K562 (cell line): ENCODE data around the gene RIPOR2.

Source experiments
- CREB1 ChIP-seq, 2 experiments: sonication (generic) in 1 of 2; formaldehyde crosslinking in 1 of 2; IDR thresholded peaks; 2 replicates each; pipeline versions ENCODE4 v1.6.1 to v1.8.0; 2012 to 2022; ENCODE audit warnings: inconsistent platforms in 1 of 2, mild to moderate bottlenecking in 1 of 2, missing genetic modification reagents in 1 of 2, moderate library complexity in 1 of 2
- EP300 ChIP-seq: IDR thresholded peaks from 2 replicates; pipeline ENCODE4 v1.6.1; 2012; ENCODE audit warnings: low read length, improper control_type of control experiment
- MBD2 ChIP-seq: sonication (generic); IDR thresholded peaks from 2 replicates; pipeline ENCODE4 v1.6.1; 2016; ENCODE audit warnings: low read depth, borderline replicate concordance
- MCM5 ChIP-seq: fragments of 450-650 bp; IDR thresholded peaks from 2 replicates; pipeline ENCODE4 v1.6.1; 2016; ENCODE audit warnings: low read depth
- SIRT6 ChIP-seq: IDR thresholded peaks from one replicate; pipeline ENCODE4 v1.6.1; 2012; ENCODE audit warnings: low read depth, mild to moderate bottlenecking, control low read depth, inconsistent platforms, low read length, moderate library complexity
- SMC3 ChIP-seq: conservative IDR thresholded peaks from 2 replicates; pipeline ENCODE4 v1.6.1; 2011; ENCODE audit warnings: low read depth, low read length, improper control_type of control experiment; ENCODE audit not compliant: insufficient read depth
- SRF ChIP-seq, 2 experiments: fragments of 250-450, 450-650 bp in 1 of 2; sonication (Bioruptor Pico) in 1 of 2; sonication (generic) in 1 of 2; formaldehyde crosslinking; IDR thresholded peaks; 2 replicates each; pipeline versions ENCODE4 v1.5.0 to v1.5.1; 2020 to 2022; ENCODE audit warnings: mild to moderate bottlenecking in 1 of 2, missing genetic modification reagents in 1 of 2
- ZNF589 ChIP-seq: fragments of 200-800 bp; sonication (Bioruptor generic); IDR thresholded peaks from 2 replicates; pipeline ENCODE4 v1.6.1; 2016; ENCODE audit warnings: low read depth, missing genetic modification characterization, missing compliant biosample characterization
- TF ChIP-seq, protein P1 (sequence below), 3 experiments: IDR thresholded peaks in 2 of 3; conservative IDR thresholded peaks in 1 of 3; 2 replicates each; pipeline ENCODE4 v1.5.1; 2011 to 2012; ENCODE audit warnings: low read length in 3 of 3, mild to moderate bottlenecking in 3 of 3, control low read depth in 2 of 3, improper control_type of control experiment in 1 of 3, inconsistent platforms in 1 of 3, low read depth in 1 of 3, mixed read lengths in 1 of 3, moderate library complexity in 1 of 3; ENCODE audit not compliant: insufficient read depth in 2 of 3
- TF ChIP-seq, protein P2 (sequence below): IDR thresholded peaks from 2 replicates; pipeline ENCODE4 v1.6.1; 2016; ENCODE audit warnings: missing genetic modification characterization, missing compliant biosample characterization
- TF ChIP-seq, protein P3 (sequence below): sonication (generic); formaldehyde crosslinking; IDR thresholded peaks from 2 replicates; pipeline ENCODE4 v1.8.0; 2023; ENCODE audit warnings: missing genetic modification reagents, mild to moderate bottlenecking, borderline replicate concordance
- TF ChIP-seq, protein P4 (sequence below): sonication (generic); formaldehyde crosslinking; IDR thresholded peaks from 2 replicates; pipeline ENCODE4 v1.9.0; 2022; ENCODE audit warnings: mild to moderate bottlenecking, missing genetic modification reagents

DNA sequence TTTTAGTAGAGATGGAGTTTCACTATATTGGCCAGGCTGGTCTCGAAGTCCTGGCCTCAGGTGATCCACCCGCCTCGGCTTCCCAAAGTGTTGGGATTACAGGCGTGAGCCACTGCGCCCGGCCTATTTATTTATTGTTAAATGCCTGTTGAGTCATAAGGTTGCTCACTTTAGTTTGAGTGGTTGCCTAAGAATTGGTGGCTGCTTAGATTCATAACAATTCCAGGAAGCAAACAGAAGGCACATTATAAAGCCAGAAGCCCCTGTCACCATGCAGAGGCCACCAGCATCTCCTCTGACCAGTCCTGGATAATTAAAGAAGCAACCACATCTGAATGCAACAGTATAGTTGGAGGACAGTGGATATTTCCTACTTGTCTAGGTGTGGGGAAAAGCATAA is 113.1 kb downstream of the RIPOR2 start:
- TF ChIP-seq, protein P1, sequence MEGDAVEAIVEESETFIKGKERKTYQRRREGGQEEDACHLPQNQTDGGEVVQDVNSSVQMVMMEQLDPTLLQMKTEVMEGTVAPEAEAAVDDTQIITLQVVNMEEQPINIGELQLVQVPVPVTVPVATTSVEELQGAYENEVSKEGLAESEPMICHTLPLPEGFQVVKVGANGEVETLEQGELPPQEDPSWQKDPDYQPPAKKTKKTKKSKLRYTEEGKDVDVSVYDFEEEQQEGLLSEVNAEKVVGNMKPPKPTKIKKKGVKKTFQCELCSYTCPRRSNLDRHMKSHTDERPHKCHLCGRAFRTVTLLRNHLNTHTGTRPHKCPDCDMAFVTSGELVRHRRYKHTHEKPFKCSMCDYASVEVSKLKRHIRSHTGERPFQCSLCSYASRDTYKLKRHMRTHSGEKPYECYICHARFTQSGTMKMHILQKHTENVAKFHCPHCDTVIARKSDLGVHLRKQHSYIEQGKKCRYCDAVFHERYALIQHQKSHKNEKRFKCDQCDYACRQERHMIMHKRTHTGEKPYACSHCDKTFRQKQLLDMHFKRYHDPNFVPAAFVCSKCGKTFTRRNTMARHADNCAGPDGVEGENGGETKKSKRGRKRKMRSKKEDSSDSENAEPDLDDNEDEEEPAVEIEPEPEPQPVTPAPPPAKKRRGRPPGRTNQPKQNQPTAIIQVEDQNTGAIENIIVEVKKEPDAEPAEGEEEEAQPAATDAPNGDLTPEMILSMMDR (IDR thresholded peaks at IDR 0.05 in 2 of 3, conservative IDR thresholded peaks at IDR 0.05 in 1 of 3; ENCODE audit: insufficient read depth in 2 of 3, low read depth in 1 of 3, low read length in 3 of 3): no peak
- no peak for TF ChIP-seq SIRT6
- TF ChIP-seq, protein P2, sequence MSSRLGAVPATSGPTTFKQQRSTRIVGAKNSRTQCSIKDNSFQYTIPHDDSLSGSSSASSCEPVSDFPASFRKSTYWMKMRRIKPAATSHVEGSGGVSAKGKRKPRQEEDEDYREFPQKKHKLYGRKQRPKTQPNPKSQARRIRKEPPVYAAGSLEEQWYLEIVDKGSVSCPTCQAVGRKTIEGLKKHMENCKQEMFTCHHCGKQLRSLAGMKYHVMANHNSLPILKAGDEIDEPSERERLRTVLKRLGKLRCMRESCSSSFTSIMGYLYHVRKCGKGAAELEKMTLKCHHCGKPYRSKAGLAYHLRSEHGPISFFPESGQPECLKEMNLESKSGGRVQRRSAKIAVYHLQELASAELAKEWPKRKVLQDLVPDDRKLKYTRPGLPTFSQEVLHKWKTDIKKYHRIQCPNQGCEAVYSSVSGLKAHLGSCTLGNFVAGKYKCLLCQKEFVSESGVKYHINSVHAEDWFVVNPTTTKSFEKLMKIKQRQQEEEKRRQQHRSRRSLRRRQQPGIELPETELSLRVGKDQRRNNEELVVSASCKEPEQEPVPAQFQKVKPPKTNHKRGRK (tag): no peak
- TF ChIP-seq, protein P3, sequence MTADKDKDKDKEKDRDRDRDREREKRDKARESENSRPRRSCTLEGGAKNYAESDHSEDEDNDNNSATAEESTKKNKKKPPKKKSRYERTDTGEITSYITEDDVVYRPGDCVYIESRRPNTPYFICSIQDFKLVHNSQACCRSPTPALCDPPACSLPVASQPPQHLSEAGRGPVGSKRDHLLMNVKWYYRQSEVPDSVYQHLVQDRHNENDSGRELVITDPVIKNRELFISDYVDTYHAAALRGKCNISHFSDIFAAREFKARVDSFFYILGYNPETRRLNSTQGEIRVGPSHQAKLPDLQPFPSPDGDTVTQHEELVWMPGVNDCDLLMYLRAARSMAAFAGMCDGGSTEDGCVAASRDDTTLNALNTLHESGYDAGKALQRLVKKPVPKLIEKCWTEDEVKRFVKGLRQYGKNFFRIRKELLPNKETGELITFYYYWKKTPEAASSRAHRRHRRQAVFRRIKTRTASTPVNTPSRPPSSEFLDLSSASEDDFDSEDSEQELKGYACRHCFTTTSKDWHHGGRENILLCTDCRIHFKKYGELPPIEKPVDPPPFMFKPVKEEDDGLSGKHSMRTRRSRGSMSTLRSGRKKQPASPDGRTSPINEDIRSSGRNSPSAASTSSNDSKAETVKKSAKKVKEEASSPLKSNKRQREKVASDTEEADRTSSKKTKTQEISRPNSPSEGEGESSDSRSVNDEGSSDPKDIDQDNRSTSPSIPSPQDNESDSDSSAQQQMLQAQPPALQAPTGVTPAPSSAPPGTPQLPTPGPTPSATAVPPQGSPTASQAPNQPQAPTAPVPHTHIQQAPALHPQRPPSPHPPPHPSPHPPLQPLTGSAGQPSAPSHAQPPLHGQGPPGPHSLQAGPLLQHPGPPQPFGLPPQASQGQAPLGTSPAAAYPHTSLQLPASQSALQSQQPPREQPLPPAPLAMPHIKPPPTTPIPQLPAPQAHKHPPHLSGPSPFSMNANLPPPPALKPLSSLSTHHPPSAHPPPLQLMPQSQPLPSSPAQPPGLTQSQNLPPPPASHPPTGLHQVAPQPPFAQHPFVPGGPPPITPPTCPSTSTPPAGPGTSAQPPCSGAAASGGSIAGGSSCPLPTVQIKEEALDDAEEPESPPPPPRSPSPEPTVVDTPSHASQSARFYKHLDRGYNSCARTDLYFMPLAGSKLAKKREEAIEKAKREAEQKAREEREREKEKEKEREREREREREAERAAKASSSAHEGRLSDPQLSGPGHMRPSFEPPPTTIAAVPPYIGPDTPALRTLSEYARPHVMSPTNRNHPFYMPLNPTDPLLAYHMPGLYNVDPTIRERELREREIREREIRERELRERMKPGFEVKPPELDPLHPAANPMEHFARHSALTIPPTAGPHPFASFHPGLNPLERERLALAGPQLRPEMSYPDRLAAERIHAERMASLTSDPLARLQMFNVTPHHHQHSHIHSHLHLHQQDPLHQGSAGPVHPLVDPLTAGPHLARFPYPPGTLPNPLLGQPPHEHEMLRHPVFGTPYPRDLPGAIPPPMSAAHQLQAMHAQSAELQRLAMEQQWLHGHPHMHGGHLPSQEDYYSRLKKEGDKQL (CRISPR knock-in tag): no peak
- TF ChIP-seq CREB1 (IDR thresholded peaks at IDR 0.05): no peak
- no peak for TF ChIP-seq CREB1 (CRISPR knock-in tag; IDR thresholded peaks at IDR 0.05)
- no peak for TF ChIP-seq EP300
- TF ChIP-seq, protein P4, sequence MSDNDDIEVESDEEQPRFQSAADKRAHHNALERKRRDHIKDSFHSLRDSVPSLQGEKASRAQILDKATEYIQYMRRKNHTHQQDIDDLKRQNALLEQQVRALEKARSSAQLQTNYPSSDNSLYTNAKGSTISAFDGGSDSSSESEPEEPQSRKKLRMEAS (CRISPR knock-in tag): no peak
- no peak for TF ChIP-seq MCM5
- TF ChIP-seq SMC3: no peak
- TF ChIP-seq SRF (CRISPR knock-in tag; IDR thresholded peaks at IDR 0.05): no peak
- no peak for TF ChIP-seq MBD2
- no peak for TF ChIP-seq ZNF589 (CRISPR knock-in tag)
